ENCODE measurements around the gene XPOT. TPM values are rescaled to one million over a fixed set of nuclear protein-coding genes. Genes with fewer than 3 reads are reported as not detected.

XPOT gene
- total and polyA plus RNA-seq, 2 experiments from 2014 or later: 120 to 154 TPM

DNA sequence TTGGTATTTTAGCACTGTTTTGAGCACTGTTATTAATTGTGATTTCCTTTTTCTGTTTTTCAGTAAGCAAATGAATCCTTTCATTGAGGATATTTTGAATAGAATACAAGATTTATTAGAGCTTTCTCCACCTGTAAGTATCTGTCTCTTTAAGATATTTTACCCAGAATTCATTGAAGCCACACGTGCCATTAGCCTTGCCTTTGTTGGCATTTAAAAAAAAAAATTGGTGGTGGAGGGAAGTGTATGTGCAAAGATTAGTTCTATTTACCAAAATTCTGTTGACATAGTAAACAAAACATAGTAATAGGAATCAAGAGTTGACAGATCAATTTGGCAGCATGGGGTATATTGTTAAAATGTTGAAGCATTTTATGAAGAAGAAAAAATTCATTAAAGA is 23.8 kb downstream of the XPOT start:
- in situ Hi-C loops (cut with MboI): no loop called here
- no peak for DNase-seq
- Histone ChIP-seq H3K9me3 (ENCODE audit: low read depth) (no peaks in the 10 kb centered on the region), H3K4me2 (ENCODE audit: unreplicated experiment) (no peak overlapping the region), H3K4me1 (ENCODE audit: insufficient read depth) (0 out of 2 replicates have a peak, but pooled peaks cover 11% of the 10 kb centered on the region), H3K79me2 (ENCODE audit: insufficient read depth) (peaks cover 86% of the 10 kb centered on the region), H3K27ac (no peak overlapping the region), H3K27me3 (replicated peaks; ENCODE audit: insufficient read depth) (no peaks in the 10 kb centered on the region), H3K4me3 (no peak overlapping the region), H3K9ac (no peak overlapping the region), H3F3A (ENCODE audit: insufficient read depth) (peaks cover 55% of the 10 kb centered on the region; the same call in 1 of the 2 replicates), H4K20me1 (ENCODE audit: insufficient read depth) (no peaks in the 10 kb centered on the region), H3K36me3 (ENCODE audit: low read depth) (peaks cover 95% of the 10 kb centered on the region), H2AFZ (no peak overlapping the region), H3K9me2 (ENCODE audit: insufficient read depth) (no peaks in the 10 kb centered on the region)
- TF ChIP-seq EZH2phosphoT487 (IDR thresholded peaks at IDR 0.05; ENCODE audit: insufficient read depth, low read depth): no peak
- TF ChIP-seq EZH2 (IDR thresholded peaks at IDR 0.05; ENCODE audit: insufficient read depth, poor library complexity, severe bottlenecking): no peak
- 15 to 20% methylated on average over 1 of the region's 1 CpG for WGBS, 2 experiments (ENCODE audit: low coverage in 1 of 2, low lambda C conversion rate in 2 of 2, missing lambda C conversion rate in 2 of 2)

DNA sequence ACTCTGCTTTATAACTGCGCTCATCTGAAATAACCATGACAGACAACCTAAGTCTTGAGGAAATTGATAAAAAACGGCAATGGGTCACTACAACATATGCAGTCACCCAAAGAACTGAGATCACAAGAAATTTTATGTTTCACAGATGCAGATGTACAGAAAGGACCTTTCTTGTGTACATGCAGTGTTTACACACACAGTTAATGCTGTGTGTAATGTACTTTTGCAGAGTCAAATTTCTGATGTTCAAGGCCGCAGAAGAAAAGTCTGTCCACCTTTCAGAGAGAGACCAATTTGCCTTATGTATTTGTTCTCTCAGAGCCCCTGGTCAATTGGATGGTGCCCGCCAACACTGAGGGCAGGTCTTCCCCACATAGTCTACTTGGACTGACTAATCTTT is 24.8 kb downstream of the XPOT start:
- TF ChIP-seq EZH2phosphoT487 (IDR thresholded peaks at IDR 0.05; ENCODE audit: insufficient read depth, low read depth): no peak
- TF ChIP-seq EZH2 (IDR thresholded peaks at IDR 0.05; ENCODE audit: insufficient read depth, poor library complexity, severe bottlenecking): no peak
- Histone ChIP-seq H3F3A (ENCODE audit: insufficient read depth) (peaks cover 62% of the 10 kb centered on the region; the same call in 1 of the 2 replicates), H3K36me3 (ENCODE audit: low read depth) (peaks cover 95% of the 10 kb centered on the region), H3K27ac (no peak overlapping the region; the same call in 1 of the 2 replicates), H3K4me3 (no peak overlapping the region), H3K9me2 (ENCODE audit: insufficient read depth) (no peaks in the 10 kb centered on the region), H3K79me2 (ENCODE audit: insufficient read depth) (peaks cover 87% of the 10 kb centered on the region), H4K20me1 (ENCODE audit: insufficient read depth) (no peaks in the 10 kb centered on the region), H3K27me3 (replicated peaks; ENCODE audit: insufficient read depth) (no peaks in the 10 kb centered on the region), H2AFZ (no peak overlapping the region), H3K9ac (no peak overlapping the region), H3K4me1 (ENCODE audit: insufficient read depth) (0 out of 2 replicates have a peak, but pooled peaks cover 11% of the 10 kb centered on the region), H3K9me3 (ENCODE audit: low read depth) (no peaks in the 10 kb centered on the region), H3K4me2 (ENCODE audit: unreplicated experiment) (no peak overlapping the region)
- in situ Hi-C loops (cut with MboI): no loop called here
- WGBS, 2 experiments (ENCODE audit: low coverage in 1 of 2, low lambda C conversion rate in 2 of 2, missing lambda C conversion rate in 2 of 2): 89 to 90% methylated on average over 4 of the region's 4 CpGs
- no peak for DNase-seq

DNA sequence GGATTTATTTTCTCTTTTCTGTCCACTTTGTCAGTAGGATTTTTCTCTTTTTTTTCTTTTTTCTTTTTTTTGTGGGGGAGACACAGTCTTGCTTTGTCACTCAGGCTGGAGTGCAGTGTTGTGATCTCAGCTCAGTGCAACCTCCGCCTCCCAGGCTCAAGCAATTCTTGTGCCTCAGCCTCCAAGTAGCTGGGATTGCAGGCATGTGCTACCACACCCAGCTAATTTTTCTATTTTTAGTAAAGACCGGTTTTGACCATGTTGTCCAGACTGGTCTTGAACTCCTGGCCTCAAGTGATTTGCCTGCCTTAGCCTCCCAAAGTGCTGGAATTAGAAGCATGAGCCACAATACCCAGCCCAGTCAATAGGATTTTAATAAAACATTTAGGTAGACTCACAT is 26.7 kb downstream of the XPOT start:
- in situ Hi-C loops (cut with MboI): no loop called here
- H3K79me2 ChIP-seq (ENCODE audit: insufficient read depth): peaks cover 84% of the 10 kb centered on the region
- peak overlapping the region; percentile 47 for H3K27ac ChIP-seq
- DNase-seq: no peak
- no peaks in the 10 kb centered on the region for H3K27me3 ChIP-seq (replicated peaks; ENCODE audit: insufficient read depth)
- no peak overlapping the region for H3K4me3 ChIP-seq
- no peak overlapping the region for H3K4me2 ChIP-seq (ENCODE audit: unreplicated experiment)
- H3K4me1 ChIP-seq (ENCODE audit: insufficient read depth): 0 out of 2 replicates have a peak, but pooled peaks cover 11% of the 10 kb centered on the region
- H4K20me1 ChIP-seq (ENCODE audit: insufficient read depth): no peaks in the 10 kb centered on the region
- no peak overlapping the region for H2AFZ ChIP-seq
- no peaks in the 10 kb centered on the region for H3K9me2 ChIP-seq (ENCODE audit: insufficient read depth)
- no peaks in the 10 kb centered on the region for H3K9me3 ChIP-seq (ENCODE audit: low read depth)
- H3K9ac ChIP-seq: 0 out of 2 replicates have a peak overlapping the region, but pooled peaks have one; percentile 4
- peaks cover 60% of the 10 kb centered on the region for H3F3A ChIP-seq (ENCODE audit: insufficient read depth)
- H3K36me3 ChIP-seq (ENCODE audit: low read depth): peaks cover 94% of the 10 kb centered on the region
- TF ChIP-seq EZH2 (IDR thresholded peaks at IDR 0.05; ENCODE audit: insufficient read depth, poor library complexity, severe bottlenecking): no peak
- no peak for TF ChIP-seq EZH2phosphoT487 (IDR thresholded peaks at IDR 0.05; ENCODE audit: insufficient read depth, low read depth)
- 42 to 50% methylated on average over 2 of the region's 2 CpGs for WGBS, 2 experiments (ENCODE audit: low coverage in 1 of 2, low lambda C conversion rate in 2 of 2, missing lambda C conversion rate in 2 of 2)

DNA sequence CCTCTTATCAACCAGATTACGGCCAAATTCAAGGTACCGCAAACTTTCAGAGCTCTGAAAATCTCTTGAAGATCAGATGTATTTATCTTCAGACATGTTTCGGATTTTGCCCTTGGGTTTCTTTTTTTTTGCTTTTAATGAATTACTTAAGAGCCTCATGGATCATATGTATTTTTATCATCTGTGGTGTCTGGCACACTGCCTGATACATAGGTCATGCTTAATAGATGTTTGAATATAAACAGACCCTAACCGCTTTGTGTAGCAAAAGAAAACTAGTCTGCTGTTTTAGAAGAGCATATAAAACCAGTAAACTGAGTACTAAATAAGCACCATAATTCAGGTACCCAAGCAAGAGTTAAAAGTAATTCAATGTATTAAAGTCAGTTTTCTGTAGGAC is 27.6 kb downstream of the XPOT start:
- Histone ChIP-seq H3K4me1 (ENCODE audit: insufficient read depth) (0 out of 2 replicates have a peak, but pooled peaks cover 11% of the 10 kb centered on the region), H2AFZ (no peak overlapping the region), H3K9me2 (ENCODE audit: insufficient read depth) (no peaks in the 10 kb centered on the region), H3K4me3 (no peak overlapping the region), H3F3A (ENCODE audit: insufficient read depth) (peaks cover 61% of the 10 kb centered on the region), H3K9ac (no peak overlapping the region), H3K79me2 (ENCODE audit: insufficient read depth) (peaks cover 84% of the 10 kb centered on the region), H3K4me2 (ENCODE audit: unreplicated experiment) (no peak overlapping the region), H3K36me3 (ENCODE audit: low read depth) (peaks cover 96% of the 10 kb centered on the region), H3K27ac (peak overlapping the region; percentile 47; the same call in 1 of the 2 replicates), H4K20me1 (ENCODE audit: insufficient read depth) (no peaks in the 10 kb centered on the region), H3K27me3 (replicated peaks; ENCODE audit: insufficient read depth) (no peaks in the 10 kb centered on the region), H3K9me3 (ENCODE audit: low read depth) (no peaks in the 10 kb centered on the region)
- TF ChIP-seq EZH2 (IDR thresholded peaks at IDR 0.05; ENCODE audit: insufficient read depth, poor library complexity, severe bottlenecking): no peak
- no peak for TF ChIP-seq EZH2phosphoT487 (IDR thresholded peaks at IDR 0.05; ENCODE audit: insufficient read depth, low read depth)
- no peak for DNase-seq
- in situ Hi-C loops (cut with MboI): no loop called here
- WGBS, 2 experiments (ENCODE audit: low coverage in 1 of 2, low lambda C conversion rate in 2 of 2, missing lambda C conversion rate in 2 of 2): 99 to 100% methylated on average over 4 of the region's 4 CpGs
